ENCODE data around the gene THUMPD3.

Gene THUMPD3

GRCh38 chr3:9387322-9387655 lies 24.4 kb downstream of the THUMPD3 start:
- Histone ChIP-seq H3K4me3 (ENCODE audit: low read depth, low read length) (no peak overlapping the region), H3K9ac (ENCODE audit: low read length) (no peak overlapping the region), H3K27me3 (ENCODE audit: control insufficient read depth, insufficient read depth, low read length) (no peaks in the 10 kb centered on the region), H3K9me3 (ENCODE audit: control insufficient read depth, insufficient read depth, low read depth, low read length) (no peaks in the 10 kb centered on the region), H3K36me3 (ENCODE audit: control insufficient read depth, insufficient read depth, low read length) (peaks cover 97% of the 10 kb centered on the region), H3K27ac (ENCODE audit: low read depth, low read length) (no peak overlapping the region), H3K4me1 (ENCODE audit: control insufficient read depth, insufficient read depth, low read length) (no peaks in the 10 kb centered on the region)

- Histone ChIP-seq H3K9ac (ENCODE audit: low read length) (no peak overlapping the region), H3K4me3 (ENCODE audit: low read depth, low read length) (no peak overlapping the region), H3K9me3 (ENCODE audit: control insufficient read depth, insufficient read depth, low read depth, low read length) (no peaks in the 10 kb centered on the region), H3K4me1 (ENCODE audit: control insufficient read depth, insufficient read depth, low read length) (no peaks in the 10 kb centered on the region), H3K36me3 (ENCODE audit: control insufficient read depth, insufficient read depth, low read length) (peaks cover 97% of the 10 kb centered on the region), H3K27ac (ENCODE audit: low read depth, low read length) (no peak overlapping the region), H3K27me3 (ENCODE audit: control insufficient read depth, insufficient read depth, low read length) (no peaks in the 10 kb centered on the region)
Measured at GRCh38 chr3:9388142-9388541, 25.3 kb downstream of the THUMPD3 start.

GRCh38 chr3:9388562-9389272 lies 25.9 kb downstream of the THUMPD3 start:
- Histone ChIP-seq H3K4me3 (ENCODE audit: low read depth, low read length) (no peak overlapping the region), H3K27me3 (ENCODE audit: control insufficient read depth, insufficient read depth, low read length) (no peaks in the 10 kb centered on the region), H3K9me3 (ENCODE audit: control insufficient read depth, insufficient read depth, low read depth, low read length) (no peaks in the 10 kb centered on the region), H3K9ac (ENCODE audit: low read length) (no peak overlapping the region), H3K36me3 (ENCODE audit: control insufficient read depth, insufficient read depth, low read length) (peaks cover 98% of the 10 kb centered on the region), H3K27ac (ENCODE audit: low read depth, low read length) (no peak overlapping the region), H3K4me1 (ENCODE audit: control insufficient read depth, insufficient read depth, low read length) (no peaks in the 10 kb centered on the region)

GRCh38 chr3:9390265-9390888 lies 27.5 kb downstream of the THUMPD3 start:
- Histone ChIP-seq H3K4me3 (ENCODE audit: low read depth, low read length) (no peak overlapping the region), H3K27me3 (ENCODE audit: control insufficient read depth, insufficient read depth, low read length) (no peaks in the 10 kb centered on the region), H3K9ac (ENCODE audit: low read length) (no peak overlapping the region), H3K4me1 (ENCODE audit: control insufficient read depth, insufficient read depth, low read length) (peaks cover 9% of the 10 kb centered on the region), H3K36me3 (ENCODE audit: control insufficient read depth, insufficient read depth, low read length) (peaks cover 99% of the 10 kb centered on the region), H3K9me3 (ENCODE audit: control insufficient read depth, insufficient read depth, low read depth, low read length) (no peaks in the 10 kb centered on the region), H3K27ac (ENCODE audit: low read depth, low read length) (no peak overlapping the region)

- peaks cover 86% of the 10 kb centered on the region for H3K36me3 ChIP-seq (ENCODE audit: control insufficient read depth, insufficient read depth, low read length)
- H3K27me3 ChIP-seq (ENCODE audit: control insufficient read depth, insufficient read depth, low read length): no peaks in the 10 kb centered on the region
- no peak overlapping the region for H3K27ac ChIP-seq (ENCODE audit: low read depth, low read length)
- no peaks in the 10 kb centered on the region for H3K9me3 ChIP-seq (ENCODE audit: control insufficient read depth, insufficient read depth, low read depth, low read length)
- no peak overlapping the region for H3K9ac ChIP-seq (ENCODE audit: low read length)
- H3K4me3 ChIP-seq (ENCODE audit: low read depth, low read length): no peak overlapping the region
- peaks cover 11% of the 10 kb centered on the region for H3K4me1 ChIP-seq (ENCODE audit: control insufficient read depth, insufficient read depth, low read length)
Measured at GRCh38 chr3:9392041-9392440, 29.2 kb downstream of the THUMPD3 start.

GRCh38 chr3:9395570-9396300 lies 32.9 kb downstream of the THUMPD3 start:
- H3K9ac ChIP-seq (ENCODE audit: low read length): peak overlapping the region; percentile 90

GRCh38 chr3:9396301-9396631 lies 33.4 kb downstream of the THUMPD3 start:
- Histone ChIP-seq H3K9me3 (ENCODE audit: control insufficient read depth, insufficient read depth, low read depth, low read length) (no peaks in the 10 kb centered on the region), H3K27me3 (ENCODE audit: control insufficient read depth, insufficient read depth, low read length) (no peaks in the 10 kb centered on the region), H3K36me3 (ENCODE audit: control insufficient read depth, insufficient read depth, low read length) (peaks cover 48% of the 10 kb centered on the region), H3K4me1 (ENCODE audit: control insufficient read depth, insufficient read depth, low read length) (peaks cover 20% of the 10 kb centered on the region), H3K27ac (ENCODE audit: low read depth, low read length) (peak overlapping the region; percentile 89), H3K4me3 (ENCODE audit: low read depth, low read length) (peak overlapping the region; percentile 86), H3K9ac (ENCODE audit: low read length) (peak overlapping the region; percentile 90)

More at GRCh38 chr3:9395570-9396300, 32.9 kb downstream of the THUMPD3 start:
- H3K36me3 ChIP-seq (ENCODE audit: control insufficient read depth, insufficient read depth, low read length): peaks cover 54% of the 10 kb centered on the region
- no peaks in the 10 kb centered on the region for H3K9me3 ChIP-seq (ENCODE audit: control insufficient read depth, insufficient read depth, low read depth, low read length)
- H3K27me3 ChIP-seq (ENCODE audit: control insufficient read depth, insufficient read depth, low read length): no peaks in the 10 kb centered on the region
- H3K27ac ChIP-seq (ENCODE audit: low read depth, low read length): peak overlapping the region; percentile 89
- peaks cover 14% of the 10 kb centered on the region for H3K4me1 ChIP-seq (ENCODE audit: control insufficient read depth, insufficient read depth, low read length)
- H3K4me3 ChIP-seq (ENCODE audit: low read depth, low read length): peak overlapping the region; percentile 86

GRCh38 chr3:9396632-9397331 lies 33.9 kb downstream of the THUMPD3 start:
- no peaks in the 10 kb centered on the region for H3K9me3 ChIP-seq (ENCODE audit: control insufficient read depth, insufficient read depth, low read depth, low read length)
- peak overlapping the region; percentile 89 for H3K27ac ChIP-seq (ENCODE audit: low read depth, low read length)
- peak overlapping the region; percentile 90 for H3K9ac ChIP-seq (ENCODE audit: low read length)
- peak overlapping the region; percentile 86 for H3K4me3 ChIP-seq (ENCODE audit: low read depth, low read length)
- H3K27me3 ChIP-seq (ENCODE audit: control insufficient read depth, insufficient read depth, low read length): no peaks in the 10 kb centered on the region
- peaks cover 25% of the 10 kb centered on the region for H3K4me1 ChIP-seq (ENCODE audit: control insufficient read depth, insufficient read depth, low read length)
- H3K36me3 ChIP-seq (ENCODE audit: control insufficient read depth, insufficient read depth, low read length): peaks cover 43% of the 10 kb centered on the region

- peaks cover 31% of the 10 kb centered on the region for H3K4me1 ChIP-seq (ENCODE audit: control insufficient read depth, insufficient read depth, low read length)
Measured at GRCh38 chr3:9397332-9397905, 34.6 kb downstream of the THUMPD3 start, which contains the start of gene SETD5. SETD5 (plus strand) TSS chr3:9397615; CDS start chr3:9428939, 31,324 bp downstream.

GRCh38 chr3:9397906-9398699 lies 35.2 kb downstream of the THUMPD3 start:
- Histone ChIP-seq H3K9me3 (ENCODE audit: control insufficient read depth, insufficient read depth, low read depth, low read length) (no peaks in the 10 kb centered on the region), H3K36me3 (ENCODE audit: control insufficient read depth, insufficient read depth, low read length) (peaks cover 30% of the 10 kb centered on the region), H3K27me3 (ENCODE audit: control insufficient read depth, insufficient read depth, low read length) (no peaks in the 10 kb centered on the region), H3K27ac (ENCODE audit: low read depth, low read length) (peak overlapping the region; percentile 93), H3K4me3 (ENCODE audit: low read depth, low read length) (peak overlapping the region; percentile 84), H3K4me1 (ENCODE audit: control insufficient read depth, insufficient read depth, low read length) (peaks cover 36% of the 10 kb centered on the region), H3K9ac (ENCODE audit: low read length) (peak overlapping the region; percentile 100)

More at GRCh38 chr3:9397332-9397905, 34.6 kb downstream of the THUMPD3 start, which contains the start of gene SETD5:
- no peaks in the 10 kb centered on the region for H3K27me3 ChIP-seq (ENCODE audit: control insufficient read depth, insufficient read depth, low read length)
- peak within 1 kb of the TSS; percentile 86 for H3K4me3 ChIP-seq (ENCODE audit: low read depth, low read length)
- H3K27ac ChIP-seq (ENCODE audit: low read depth, low read length): peak within 1 kb of the TSS; percentile 93
- H3K36me3 ChIP-seq (ENCODE audit: control insufficient read depth, insufficient read depth, low read length): peaks cover 37% of the 10 kb centered on the region
- H3K9ac ChIP-seq (ENCODE audit: low read length): peak within 1 kb of the TSS; percentile 100
- H3K9me3 ChIP-seq (ENCODE audit: control insufficient read depth, insufficient read depth, low read depth, low read length): no peaks in the 10 kb centered on the region
